ENCODE measurements around the gene SHISAL2A.
A peak's percentile ranks its signal among the peaks of the same experiment; 100 is the strongest.

SHISAL2A gene

GRCh38 chr1:52632732-52633290 lies at the start of gene SHISAL2A:
SHISAL2A (plus strand) TSS chr1:52633168; CDS start chr1:52633494, 326 bp downstream.
- DNase-seq = peak; percentile 85

- DNase-seq = no peak
Measured at GRCh38 chr1:52585474-52585873, 47.5 kb upstream of the SHISAL2A start.

- DNase-seq = no peak
Measured at GRCh38 chr1:52588027-52588426, 44.9 kb upstream of the SHISAL2A start.

DNA sequence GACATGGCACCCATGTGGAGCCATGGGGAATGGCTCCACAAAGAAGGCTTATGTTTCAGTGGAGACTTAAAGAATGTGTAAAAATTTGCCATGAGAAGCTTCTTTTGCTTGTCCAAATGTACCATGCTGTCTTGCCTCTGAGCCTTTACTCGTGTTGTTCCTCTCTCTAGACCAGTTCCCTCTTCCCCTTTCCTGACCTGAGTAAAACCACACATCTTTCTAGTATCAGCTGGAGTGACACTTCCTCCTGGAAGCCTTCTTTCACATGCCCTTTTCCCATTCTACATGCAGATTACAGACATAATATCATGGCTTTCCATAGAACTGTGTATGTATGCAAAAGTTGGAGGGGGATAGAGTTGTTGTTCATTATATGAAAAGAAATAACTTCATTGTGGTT lies 44.4 kb upstream of the SHISAL2A start:
- DNase-seq = no peak

DNA sequence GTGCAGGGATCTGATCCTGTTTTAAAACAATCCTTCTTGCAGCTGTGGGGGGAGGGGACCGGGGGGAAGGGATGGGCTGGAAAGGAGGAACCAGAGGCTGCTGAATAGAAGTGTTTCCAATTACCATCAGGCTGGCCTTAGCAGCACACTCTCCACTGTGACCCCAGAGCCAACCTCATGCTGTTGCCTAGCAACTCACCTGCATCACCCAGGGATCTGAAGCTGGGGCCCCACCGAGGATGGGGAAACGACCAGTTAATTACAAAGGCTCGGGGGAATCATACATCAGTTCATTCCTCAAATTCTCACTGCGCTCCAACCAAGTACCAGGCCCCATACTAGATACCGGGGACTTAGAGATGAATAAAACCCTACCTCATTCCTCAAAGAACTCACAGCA lies 42.7 kb upstream of the SHISAL2A start:
- DNase-seq = peak; percentile 73

DNA sequence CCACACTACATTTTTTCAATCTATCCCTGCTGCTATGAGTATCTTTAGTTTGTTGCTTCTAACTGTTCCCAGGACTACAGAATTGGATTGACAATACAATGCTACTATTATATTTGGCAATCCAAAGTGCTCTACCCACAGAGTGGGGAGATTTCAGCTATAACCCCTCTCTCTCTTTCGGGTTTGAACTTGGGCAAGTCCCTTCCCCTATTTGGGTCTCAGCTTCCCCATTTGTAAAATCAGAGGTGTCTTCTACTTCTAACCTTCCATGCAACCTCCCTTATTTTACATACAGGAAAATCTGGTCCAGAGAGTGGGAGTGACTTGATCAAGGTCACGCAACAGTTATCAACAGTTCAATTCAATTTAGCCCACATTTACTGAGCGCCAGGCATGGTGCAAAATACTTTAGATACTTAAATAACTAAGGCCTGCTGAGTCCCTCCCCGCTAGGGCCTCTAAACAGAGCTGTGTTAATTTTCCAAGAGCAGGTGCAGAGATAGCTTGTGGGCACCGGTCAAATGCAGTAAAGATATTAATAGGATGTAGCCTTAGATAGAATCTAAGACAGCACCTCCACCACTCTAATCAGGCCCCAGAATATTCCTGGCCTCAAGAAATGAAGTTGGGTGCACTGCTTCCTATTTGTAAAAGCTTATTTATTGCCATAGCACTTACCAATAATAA lies 40.2 kb upstream of the SHISAL2A start:
- DNase-seq = no peak

GRCh38 chr1:52593495-52593894 lies 39.5 kb upstream of the SHISAL2A start:
- DNase-seq = no peak

- DNase-seq = no peak
Measured at GRCh38 chr1:52595061-52595460, 37.9 kb upstream of the SHISAL2A start.

GRCh38 chr1:52597912-52598311 lies 35.1 kb upstream of the SHISAL2A start:
- no peak for DNase-seq

DNA sequence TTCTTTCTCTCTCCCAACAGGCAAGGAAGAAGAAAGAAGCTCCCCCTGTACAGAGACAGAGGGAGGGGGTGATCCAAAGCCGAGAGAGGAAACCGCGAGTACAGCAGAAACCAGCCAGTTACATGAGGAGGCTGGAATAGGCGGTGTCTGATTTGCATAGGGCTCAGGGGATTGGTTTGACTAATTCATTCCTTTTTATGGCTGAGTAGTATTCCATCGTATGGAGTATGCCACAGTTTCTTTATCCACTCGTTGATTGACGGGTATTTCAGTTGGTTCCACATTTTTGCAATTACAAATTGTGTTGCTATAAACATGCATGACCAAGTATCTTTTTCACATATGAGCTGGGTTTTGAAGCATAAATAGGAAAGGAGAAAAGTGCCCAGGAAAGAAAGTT lies 34.2 kb upstream of the SHISAL2A start:
- no peak for DNase-seq

DNA sequence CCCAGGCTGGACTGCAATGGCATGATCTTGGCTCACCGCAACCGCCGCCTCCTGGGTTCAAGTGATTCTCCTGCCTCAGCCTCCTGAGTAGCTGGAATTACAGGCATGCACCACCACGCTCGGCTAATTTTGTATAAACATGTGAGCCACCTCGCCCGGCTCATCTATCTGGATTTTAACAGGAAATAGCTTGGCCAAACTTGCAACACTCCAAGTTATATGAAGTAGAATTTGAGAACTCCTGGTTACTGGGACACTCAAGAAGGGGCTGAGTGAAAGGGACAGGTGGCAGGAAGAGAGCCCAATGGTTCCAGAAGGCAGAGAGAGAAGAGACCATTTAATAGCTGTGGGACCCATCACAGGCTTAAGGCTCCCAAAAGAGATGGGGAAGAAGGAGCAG lies 33.7 kb upstream of the SHISAL2A start:
- DNase-seq = no peak

DNA sequence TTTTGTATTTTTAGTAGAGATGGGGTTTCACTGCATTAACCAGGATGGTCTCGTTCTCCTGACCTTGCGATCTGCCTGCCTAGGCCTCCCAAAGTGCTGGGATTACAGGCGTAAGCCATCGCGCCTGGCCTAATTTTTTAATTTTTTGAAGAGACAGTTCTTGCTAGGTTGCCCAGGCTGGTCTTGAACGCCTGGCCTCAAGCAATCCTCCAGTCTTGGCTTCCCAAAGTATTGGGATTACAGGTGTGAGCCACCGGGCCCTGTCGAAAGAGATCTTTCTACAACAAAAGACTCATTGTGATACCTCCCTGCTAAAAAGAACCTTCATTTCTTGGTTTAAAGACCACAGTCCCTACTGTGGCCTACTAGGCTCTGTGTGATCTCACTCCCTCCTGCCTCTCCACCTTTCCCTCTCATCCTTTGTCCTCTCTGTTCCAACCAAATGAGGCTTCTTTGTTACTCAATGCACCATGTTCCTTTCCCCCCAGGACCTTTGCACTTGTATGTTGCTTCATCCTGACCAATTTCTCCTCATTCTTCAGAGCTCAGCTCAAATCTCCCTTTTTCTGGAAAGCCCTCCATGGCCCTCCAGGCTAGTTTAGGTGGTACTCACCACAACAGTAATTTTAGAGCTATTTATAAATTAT lies 32.3 kb upstream of the SHISAL2A start:
- DNase-seq = no peak

GRCh38 chr1:52601519-52601918 lies 31.4 kb upstream of the SHISAL2A start:
- DNase-seq = no peak

- peak; percentile 80 for DNase-seq
Measured at GRCh38 chr1:52601991-52602855, 30.7 kb upstream of the SHISAL2A start, which contains the start of gene GPX7. GPX7 (plus strand) TSS chr1:52602371; CDS start chr1:52602410, 39 bp downstream.

- peak; percentile 72 for DNase-seq
Measured at GRCh38 chr1:52602856-52603600, 29.9 kb upstream of the SHISAL2A start.

DNA sequence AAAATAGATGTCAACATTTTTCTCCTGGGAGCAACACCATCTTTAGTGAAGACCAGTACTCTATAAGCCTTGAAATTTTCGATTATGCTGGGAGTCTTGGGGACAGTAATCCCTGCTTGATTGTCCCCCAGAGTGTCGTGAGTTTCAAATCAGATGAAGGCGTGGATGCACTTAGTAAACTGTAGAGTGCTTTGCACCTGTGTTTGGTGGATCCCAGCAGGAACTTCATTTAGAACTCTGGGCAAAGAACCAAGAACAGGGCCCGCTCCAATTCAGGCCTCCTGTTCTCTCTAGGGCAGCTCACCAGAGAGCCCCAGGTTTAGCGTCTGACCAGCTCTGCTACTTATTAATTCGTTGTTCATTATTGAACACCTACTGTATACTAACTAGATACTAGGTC lies 29.3 kb upstream of the SHISAL2A start:
- no peak for DNase-seq

GRCh38 chr1:52604063-52604770 lies 28.8 kb upstream of the SHISAL2A start:
- no peak for DNase-seq

GRCh38 chr1:52613636-52614373 lies 19.2 kb upstream of the SHISAL2A start:
- DNase-seq = no peak

GRCh38 chr1:52614671-52615070 lies 18.3 kb upstream of the SHISAL2A start:
- no peak for DNase-seq

GRCh38 chr1:52615489-52616042 lies 17.4 kb upstream of the SHISAL2A start:
- DNase-seq = no peak

GRCh38 chr1:52621950-52622349 lies 11.0 kb upstream of the SHISAL2A start:
- DNase-seq = no peak

Data from retina (tissue), 1 donor.